Measurements from ENCODE around the gene NR3C1. TPM values are rescaled to one million over a fixed set of nuclear protein-coding genes. Genes with fewer than 3 reads are reported as not detected.
A peak's percentile ranks its signal among the peaks of the same experiment; 100 is the strongest.

The NR3C1 gene
- total and polyA plus RNA-seq, 2 of the 13 experiments (the other 11 are each of a cell fraction or from before 2014, with no cell fraction given) = 10.0 to 24.3 TPM

- TF ChIP-seq ZSCAN30 (CRISPR knock-in tag; IDR thresholded peaks at IDR 0.05) (no peak), ZNF607 (CRISPR knock-in tag; IDR thresholded peaks at IDR 0.05; ENCODE audit: borderline replicate concordance) (no peak), DMTF1 (CRISPR knock-in tag; IDR thresholded peaks at IDR 0.05) (no peak), ZBTB7B (CRISPR knock-in tag; IDR thresholded peaks at IDR 0.05) (0 out of 2 replicates have a peak, but pooled peaks have one; percentile 60), SCMH1 (CRISPR knock-in tag; IDR thresholded peaks at IDR 0.05; ENCODE audit: borderline replicate concordance) (no peak), SRSF9 (IDR thresholded peaks at IDR 0.05; ENCODE audit: borderline replicate concordance, insufficient read depth, low read depth, low read length, poor library complexity, severe bottlenecking) (no peak)
Measured at GRCh38 chr5:143403593-143404415, at the start of gene NR3C1 (continued).

- H3K79me2 ChIP-seq (ENCODE audit: insufficient read depth, low read length) = no peaks in the 10 kb centered on the region
- no peak overlapping the region for H3K4me2 ChIP-seq (ENCODE audit: low read depth, low read length)
- intact Hi-C loops (cut with micrococcal nuclease; ENCODE audit: unreplicated experiment) = no loop called here
- no TSS peak for BruUV-seq (replicated peaks)
- H3K4me1 ChIP-seq (ENCODE audit: insufficient read depth, low read length) = no peaks in the 10 kb centered on the region
- CTCF ChIA-PET (ENCODE audit: low intra/inter-chr PET ratio, low total read pairs) = no interaction called here
- no peaks in the 10 kb centered on the region; a peak in 2 of 5 replicates for H3K27me3 ChIP-seq (ENCODE audit: control insufficient read depth in 1 of 2, insufficient read depth in 2 of 2, low read length in 2 of 2)
- no peaks in the 10 kb centered on the region for H3K36me3 ChIP-seq (replicated peaks in 1 of 2; ENCODE audit: control insufficient read depth in 1 of 2, insufficient read depth in 2 of 2, low read length in 2 of 2)
- FAIRE-seq = no peak
- no peak overlapping the region for H2AFZ ChIP-seq (ENCODE audit: low read length)
- DNase-seq (ENCODE audit: low spot score) = no peak
- H3K27ac ChIP-seq (ENCODE audit: extremely low read length, insufficient read depth, low read length) = no peak overlapping the region
- no peak for ATAC-seq
- in situ Hi-C loops (cut with HindIII; ENCODE audit: extremely low pct_ligation_motif_present, low pct_unique_long_range_greater_than_20kb) = loop anchor here (25.0 kb wide), 1 partner anchor 363 kb away; the partner anchor contains the start of gene HMHB1
- POLR2A ChIA-PET = no interaction called here
- WGBS (ENCODE audit: low lambda C conversion rate) = 73% methylated on average over 5 of the region's 5 CpGs
- H3K4me3 ChIP-seq (replicated peaks in 1 of 3; ENCODE audit: insufficient read depth in 1 of 3, low read depth in 2 of 3, low read length in 3 of 3) = no peak overlapping the region
- no peaks in the 10 kb centered on the region for H3K9me3 ChIP-seq (ENCODE audit: low read length)
- H4K20me1 ChIP-seq (ENCODE audit: insufficient read depth, low read length) = no peaks in the 10 kb centered on the region
- no peak overlapping the region for H3K9ac ChIP-seq (ENCODE audit: insufficient read depth, low read depth, low read length)
- TF ChIP-seq DR1 (CRISPR knock-in tag; IDR thresholded peaks at IDR 0.05) (no peak), PAWR (CRISPR knock-in tag; IDR thresholded peaks at IDR 0.05; ENCODE audit: borderline replicate concordance) (no peak), ZNF607 (CRISPR knock-in tag; IDR thresholded peaks at IDR 0.05; ENCODE audit: borderline replicate concordance) (no peak), LRRFIP1 (CRISPR knock-in tag; conservative IDR thresholded peaks at IDR 0.05) (no peak), HES4 (CRISPR knock-in tag; IDR thresholded peaks at IDR 0.05; ENCODE audit: borderline replicate concordance) (no peak), SYNCRIP (IDR thresholded peaks at IDR 0.05; ENCODE audit: insufficient read depth, low read depth, low read length) (no peak), ZNF512B (CRISPR knock-in tag; IDR thresholded peaks at IDR 0.05; ENCODE audit: borderline replicate concordance) (no peak), ZNF138 (CRISPR knock-in tag; IDR thresholded peaks at IDR 0.05; ENCODE audit: low read depth) (no peak), MZF1 (CRISPR knock-in tag; IDR thresholded peaks at IDR 0.05; ENCODE audit: borderline replicate concordance) (no peak)
Measured at GRCh38 chr5:143449772-143450171, 46.3 kb upstream of the NR3C1 start.

All from HepG2 (cell line).